ENCODE results near the gene ARPC4.

DNA sequence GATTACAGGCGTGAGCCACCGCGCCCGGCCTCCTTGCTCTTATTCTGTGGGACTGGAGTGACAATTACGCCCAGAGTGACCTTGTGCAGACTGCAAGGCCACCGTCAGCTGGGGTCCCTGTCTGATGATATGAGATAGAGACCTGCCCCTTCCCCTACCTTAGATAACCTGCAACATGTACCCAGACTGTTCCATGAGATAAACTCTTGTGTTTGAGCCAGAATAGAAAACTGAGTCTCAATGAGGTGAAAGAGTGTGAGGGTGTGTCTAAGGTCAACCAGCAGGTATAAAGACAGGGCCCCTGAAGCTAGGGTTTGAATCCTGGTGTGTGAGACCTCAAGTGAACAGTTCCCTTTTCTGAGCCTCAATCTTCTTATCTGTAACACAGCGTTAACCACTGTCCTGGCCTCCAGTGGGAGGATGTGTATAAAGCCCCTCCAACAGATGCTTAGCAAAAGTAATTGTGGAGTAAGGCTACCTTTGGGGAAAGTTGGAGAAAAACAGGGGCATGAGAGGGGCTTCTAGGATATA is 6.6 kb upstream of the ARPC4 start:
- TF ChIP-seq POLR2A (IDR thresholded peaks at IDR 0.05) (no peak), CTCF (IDR thresholded peaks at IDR 0.05) (no peak), POLR2AphosphoS5 (IDR thresholded peaks at IDR 0.05) (no peak), EP300 (IDR thresholded peaks at IDR 0.05; ENCODE audit: low read depth) (no peak)

All from transverse colon (tissue), 4 donors.